GM12801 (cell line): ENCODE measurements around the gene SMARCA2.

Experiments
- TF ChIP-seq, protein P1 (sequence below): IDR thresholded peaks from one replicate; pipeline ENCODE4 v1.5.1; 2011; ENCODE audit warnings: control low read depth; ENCODE audit not compliant: insufficient read length; ENCODE audit errors: extremely low read depth

Gene SMARCA2

DNA sequence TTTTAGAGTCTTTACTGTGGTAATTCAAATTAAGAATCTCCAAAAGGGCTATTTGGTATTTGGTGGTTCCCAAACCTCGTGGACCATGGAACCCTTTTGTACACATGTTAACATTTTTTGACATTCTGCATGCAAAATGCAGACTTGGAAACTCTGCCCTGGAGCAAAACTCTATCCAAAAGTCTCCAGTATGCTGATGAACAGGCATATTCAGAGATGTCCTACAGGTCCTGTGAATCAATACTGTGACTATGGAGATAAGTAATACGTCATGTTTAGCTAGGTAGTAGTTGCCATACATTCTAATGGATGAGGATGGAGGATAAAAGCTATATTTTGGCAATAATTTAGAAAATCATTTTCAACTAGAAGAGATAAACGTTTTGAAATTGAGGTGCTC, 218.1 kb downstream of the SMARCA2 start:
- TF ChIP-seq, protein P1, sequence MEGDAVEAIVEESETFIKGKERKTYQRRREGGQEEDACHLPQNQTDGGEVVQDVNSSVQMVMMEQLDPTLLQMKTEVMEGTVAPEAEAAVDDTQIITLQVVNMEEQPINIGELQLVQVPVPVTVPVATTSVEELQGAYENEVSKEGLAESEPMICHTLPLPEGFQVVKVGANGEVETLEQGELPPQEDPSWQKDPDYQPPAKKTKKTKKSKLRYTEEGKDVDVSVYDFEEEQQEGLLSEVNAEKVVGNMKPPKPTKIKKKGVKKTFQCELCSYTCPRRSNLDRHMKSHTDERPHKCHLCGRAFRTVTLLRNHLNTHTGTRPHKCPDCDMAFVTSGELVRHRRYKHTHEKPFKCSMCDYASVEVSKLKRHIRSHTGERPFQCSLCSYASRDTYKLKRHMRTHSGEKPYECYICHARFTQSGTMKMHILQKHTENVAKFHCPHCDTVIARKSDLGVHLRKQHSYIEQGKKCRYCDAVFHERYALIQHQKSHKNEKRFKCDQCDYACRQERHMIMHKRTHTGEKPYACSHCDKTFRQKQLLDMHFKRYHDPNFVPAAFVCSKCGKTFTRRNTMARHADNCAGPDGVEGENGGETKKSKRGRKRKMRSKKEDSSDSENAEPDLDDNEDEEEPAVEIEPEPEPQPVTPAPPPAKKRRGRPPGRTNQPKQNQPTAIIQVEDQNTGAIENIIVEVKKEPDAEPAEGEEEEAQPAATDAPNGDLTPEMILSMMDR, result no peak

DNA sequence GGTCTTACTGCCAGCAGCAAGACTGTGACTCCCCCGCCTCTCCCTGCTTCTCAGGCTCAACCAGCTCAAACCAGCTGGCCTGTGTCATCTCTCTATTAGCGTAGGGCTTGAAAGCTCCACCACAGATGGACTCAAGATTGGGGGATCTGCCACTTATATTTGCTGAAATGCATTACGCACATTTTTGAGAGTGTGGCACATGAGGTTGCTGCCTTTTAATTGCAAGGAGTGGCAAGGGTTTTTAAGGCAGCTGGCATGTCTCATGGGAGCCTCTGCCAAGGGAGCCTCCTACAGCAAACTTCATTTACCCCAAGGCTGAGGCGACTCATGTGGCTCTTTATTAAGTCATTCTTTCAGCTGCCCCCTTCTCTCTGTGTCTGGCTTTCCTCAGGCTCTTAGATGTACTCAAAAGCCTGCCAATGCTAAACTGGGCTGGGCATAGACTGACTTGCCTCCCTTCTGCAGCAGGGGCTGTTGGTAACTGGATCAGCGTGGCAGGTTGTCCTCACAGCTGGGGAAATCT, 219.3 kb downstream of the SMARCA2 start:
- TF ChIP-seq, protein P1, result no peak

DNA sequence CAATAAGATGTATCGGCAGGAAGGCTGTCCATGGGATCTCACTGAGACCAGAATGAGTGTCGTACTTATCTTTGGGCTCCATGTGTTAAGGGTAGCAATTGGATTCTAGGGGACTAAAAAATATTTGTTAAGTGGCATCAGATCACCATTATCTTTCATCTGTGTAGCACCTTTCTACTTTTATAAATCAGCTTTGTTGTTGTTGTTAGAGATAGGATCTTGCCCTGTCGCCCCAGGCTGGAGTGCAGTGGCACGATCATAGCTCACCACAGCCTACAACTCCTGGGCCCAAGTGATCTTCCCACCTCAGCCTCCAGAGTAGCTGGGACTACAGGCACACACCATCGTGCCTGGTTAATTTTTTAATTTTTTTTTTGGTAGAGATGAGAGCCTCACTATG, 220.5 kb downstream of the SMARCA2 start:
- TF ChIP-seq, protein P1, result no peak

DNA sequence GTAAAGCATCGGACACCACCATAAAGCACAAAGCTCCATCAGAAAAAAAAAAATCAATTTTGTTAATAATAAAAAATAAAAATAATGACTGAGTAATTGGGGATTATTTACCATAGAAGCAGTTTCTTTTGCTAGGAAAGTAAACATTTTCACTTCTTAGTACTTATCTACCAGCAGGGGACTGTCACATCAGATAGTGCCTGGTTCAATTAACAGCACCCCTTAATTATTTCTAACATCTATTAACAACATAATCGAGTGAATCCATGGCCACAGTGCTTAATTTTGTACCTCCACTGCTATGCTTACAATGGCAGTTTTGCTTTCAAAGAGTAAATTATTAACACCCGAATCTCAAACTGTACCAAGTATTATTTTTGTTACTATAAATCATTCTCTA, 221.7 kb downstream of the SMARCA2 start:
- TF ChIP-seq, protein P1, result no peak

DNA sequence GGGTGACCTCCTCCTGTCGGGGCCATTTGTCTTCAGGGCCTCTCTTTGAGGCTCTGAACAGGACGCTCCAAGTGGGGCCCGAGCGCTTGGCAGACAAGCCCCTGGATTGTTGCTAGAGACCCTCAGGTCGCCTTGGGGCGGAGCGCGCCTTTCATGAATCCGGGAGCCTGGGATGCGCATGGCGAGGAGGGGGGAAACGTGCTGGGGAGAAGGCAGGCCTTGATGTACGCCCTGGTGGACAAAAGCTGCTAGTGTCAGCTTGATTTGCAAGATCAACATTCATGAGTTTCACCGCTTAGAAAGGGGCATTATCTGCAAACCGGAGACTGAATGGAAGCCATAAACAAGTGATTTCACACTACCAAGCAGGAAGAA, 226.3 kb downstream of the SMARCA2 start:
- TF ChIP-seq, protein P1, result no peak

DNA sequence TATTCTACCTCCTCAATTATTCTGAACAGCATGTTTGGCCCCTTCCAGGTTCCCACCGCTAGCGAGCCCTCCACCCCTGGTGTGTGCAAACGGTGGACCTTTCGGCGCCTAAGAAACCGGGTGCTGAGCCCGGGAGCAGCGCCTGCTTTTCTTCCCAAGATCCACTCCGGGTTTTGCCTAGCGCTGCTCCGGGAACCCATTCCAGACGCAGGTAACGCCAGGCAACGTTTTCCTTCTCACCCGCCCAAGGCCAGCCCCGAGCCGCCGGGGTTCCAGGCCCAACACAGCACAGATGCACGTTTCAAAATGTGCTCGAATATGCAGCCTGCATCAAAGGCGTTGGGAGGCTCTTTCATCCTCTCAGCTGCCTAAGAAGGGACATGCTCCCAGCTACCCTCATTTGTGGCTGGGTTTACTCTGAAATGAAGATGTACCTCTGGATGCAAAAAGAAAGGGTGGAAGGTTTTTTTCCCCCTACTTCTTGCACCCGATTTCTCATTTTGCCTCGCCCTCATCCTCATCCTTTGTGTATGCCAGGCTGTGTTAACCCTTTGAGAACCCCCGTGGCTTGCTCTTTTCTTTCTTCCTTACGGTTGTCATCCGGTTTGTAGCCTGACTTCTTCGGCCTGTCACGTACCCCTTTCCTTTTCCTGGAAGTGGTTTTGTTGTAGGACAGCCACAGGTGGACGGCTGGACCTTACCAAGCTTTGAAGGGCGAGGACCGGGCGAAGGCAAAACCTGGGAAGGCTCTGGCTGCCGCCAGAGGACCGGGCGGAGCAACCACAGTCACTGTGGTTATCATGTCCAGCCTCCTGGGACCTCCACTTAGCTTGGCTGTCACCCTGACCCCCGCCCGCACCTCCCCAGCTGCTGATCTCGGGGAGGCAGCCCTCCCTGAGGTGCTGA, 226.9 kb downstream of the SMARCA2 start:
- TF ChIP-seq, protein P1, result no peak

DNA sequence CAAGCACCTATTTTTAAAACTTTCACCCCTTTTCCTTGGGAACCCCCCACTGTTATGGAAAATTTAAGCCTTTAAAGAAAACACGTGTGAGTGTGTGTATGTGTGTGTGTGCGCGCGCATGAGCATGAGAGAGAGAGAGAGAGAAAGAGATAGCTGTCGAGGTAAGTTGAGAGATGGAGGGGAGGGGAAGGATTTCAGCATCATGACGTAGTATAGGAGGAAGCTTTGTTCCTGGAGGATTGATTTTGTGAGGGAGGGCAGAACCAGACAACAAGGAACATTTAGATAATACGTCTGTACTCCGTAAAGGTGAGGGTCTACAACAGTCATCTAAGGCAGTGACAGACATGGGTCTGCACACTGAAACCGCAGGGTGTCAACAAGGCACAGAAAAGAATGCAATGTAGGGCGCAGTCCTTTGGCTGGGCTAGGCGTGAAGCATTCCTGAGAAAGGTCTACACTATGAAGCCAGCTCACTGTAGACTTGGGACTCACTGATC, 227.7 kb downstream of the SMARCA2 start:
- TF ChIP-seq, protein P1, result no peak
